Gastroesophageal sphincter (tissue), 4 donors: ENCODE data around the gene ADCY9. TPM values are rescaled to one million over a fixed set of nuclear protein-coding genes. Genes with fewer than 3 reads are reported as not detected.

ENCODE experiments used
- ATAC-seq: fragments of 150-250 bp; one replicate; pipeline ENCODE4 v1.9.1; 2016; ENCODE audit warnings: mild to moderate bottlenecking, moderate library complexity
- H3K27ac ChIP-seq, 4 donors: fragments of 200-600 bp; sonication (generic) in 3 of 4; 1 replicate in 3 of 4; 2 replicates in 1 of 4; pipeline ENCODE4 v1.5.1; 2016 to 2019
- H3K27me3 ChIP-seq: fragments of 200-600 bp; sonication (generic); one replicate; pipeline ENCODE4 v1.5.1; 2019
- H3K36me3 ChIP-seq, 2 donors: fragments of 200-600 bp; sonication (generic); one replicate each; pipeline ENCODE4 v1.5.1; 2019; ENCODE audit warnings: control low read depth in 1 of 2
- H3K4me1 ChIP-seq, 3 donors: fragments of 200-600 bp; sonication (generic); 1 replicate in 2 of 3; 2 replicates in 1 of 3; pipeline ENCODE4 v1.5.1; 2016 to 2019; ENCODE audit warnings: control low read depth in 2 of 3
- H3K4me3 ChIP-seq, 2 donors: fragments of 200-600 bp; sonication (generic); one replicate each; pipeline ENCODE4 v1.5.1; 2019; ENCODE audit warnings: mild to moderate bottlenecking in 1 of 2, moderate library complexity in 1 of 2
- H3K9me3 ChIP-seq, 3 donors: fragments of 200-600 bp; sonication (generic); one replicate each; pipeline ENCODE4 v1.5.1; 2017 to 2019; ENCODE audit warnings: control low read depth in 2 of 3
- CTCF ChIP-seq, 4 experiments: fragments of 200-600 bp in 2 of 4; fragments of 450-650 bp in 2 of 4; sonication (generic) in 1 of 4; IDR thresholded peaks; one replicate each; pipeline ENCODE4 v1.5.1; 2017 to 2019; ENCODE audit warnings: antibody characterized with exemption in 4 of 4, mild to moderate bottlenecking in 2 of 4, moderate library complexity in 2 of 4
- EP300 ChIP-seq: sonication (generic); formaldehyde crosslinking; IDR thresholded peaks from one replicate; pipeline ENCODE4 v1.6.1; 2017; ENCODE audit warnings: antibody characterized with exemption, mild to moderate bottlenecking
- POLR2A ChIP-seq, 2 donors: fragments of 450-650 bp; IDR thresholded peaks; one replicate each; pipeline ENCODE4 v1.6.1; 2017; ENCODE audit warnings: antibody characterized with exemption in 2 of 2, mild to moderate bottlenecking in 2 of 2, moderate library complexity in 1 of 2
- POLR2AphosphoS5 ChIP-seq: sonication (generic); formaldehyde crosslinking; IDR thresholded peaks from one replicate; pipeline ENCODE4 v1.6.1; 2017; ENCODE audit warnings: antibody characterized with exemption
- WGBS, 2 donors: methylation state at CpG; one replicate each; pipeline ENCODE4 v1.1.5; 2018; ENCODE audit warnings: low coverage in 1 of 2; 5-methylcytosine and 5-hydroxymethylcytosine counted together
- total RNA-seq, 4 donors: library from RNA; depleted of rRNA; stranded (reverse); fragments of >200 nt; gene quantifications; one replicate each; pipeline ENCODE4 v1.1.0, GENCODE V29; 2016

The ADCY9 gene
- total RNA-seq, 4 donors from 2014 or later, result 33.0 to 83.5 (median 43.4) TPM

GRCh38 chr16:4062212-4062802 lies 53.9 kb downstream of the ADCY9 start:
- H3K4me1 ChIP-seq, result peaks cover 0 to 6% (median 0%) of the 10 kb centered on the region in 3 donors
- no peak for ATAC-seq
- H3K9me3 ChIP-seq, result peaks cover 0 to 35% (median 0%) of the 10 kb centered on the region in 3 donors
- H3K36me3 ChIP-seq, result no peaks in the 10 kb centered on the region
- H3K27me3 ChIP-seq, result no peaks in the 10 kb centered on the region
- TF ChIP-seq EP300, result no peak
- no peak for TF ChIP-seq CTCF (IDR thresholded peaks at IDR 0.05)
- no peak for TF ChIP-seq POLR2A (IDR thresholded peaks at IDR 0.05)
- TF ChIP-seq POLR2AphosphoS5, result no peak
- H3K4me3 ChIP-seq, result no peak overlapping the region
- no peak overlapping the region for H3K27ac ChIP-seq

GRCh38 chr16:4060823-4061222 lies 55.4 kb downstream of the ADCY9 start:
- Histone ChIP-seq H3K4me1 (no peaks in the 10 kb centered on the region), H3K36me3 (no peaks in the 10 kb centered on the region), H3K9me3 (peaks cover 0 to 35% (median 0%) of the 10 kb centered on the region in 3 donors), H3K4me3 (no peak overlapping the region), H3K27me3 (no peaks in the 10 kb centered on the region), H3K27ac (no peak overlapping the region)
- no peak for ATAC-seq
- TF ChIP-seq POLR2AphosphoS5 (no peak), EP300 (no peak), CTCF (IDR thresholded peaks at IDR 0.05) (no peak), POLR2A (IDR thresholded peaks at IDR 0.05) (no peak)

- Histone ChIP-seq H3K9me3 (peaks cover 0 to 35% (median 0%) of the 10 kb centered on the region in 3 donors), H3K27ac (no peak overlapping the region), H3K4me3 (no peak overlapping the region), H3K36me3 (no peaks in the 10 kb centered on the region), H3K27me3 (no peaks in the 10 kb centered on the region), H3K4me1 (peaks cover 0 to 3% (median 0%) of the 10 kb centered on the region in 3 donors)
- no peak for ATAC-seq
- WGBS, 2 donors, result 67 to 80% methylated on average over 4 to 5 of the region's 7 CpGs
- TF ChIP-seq POLR2AphosphoS5, result no peak
Observed at GRCh38 chr16:4060009-4060408, 56.2 kb downstream of the ADCY9 start.

DNA sequence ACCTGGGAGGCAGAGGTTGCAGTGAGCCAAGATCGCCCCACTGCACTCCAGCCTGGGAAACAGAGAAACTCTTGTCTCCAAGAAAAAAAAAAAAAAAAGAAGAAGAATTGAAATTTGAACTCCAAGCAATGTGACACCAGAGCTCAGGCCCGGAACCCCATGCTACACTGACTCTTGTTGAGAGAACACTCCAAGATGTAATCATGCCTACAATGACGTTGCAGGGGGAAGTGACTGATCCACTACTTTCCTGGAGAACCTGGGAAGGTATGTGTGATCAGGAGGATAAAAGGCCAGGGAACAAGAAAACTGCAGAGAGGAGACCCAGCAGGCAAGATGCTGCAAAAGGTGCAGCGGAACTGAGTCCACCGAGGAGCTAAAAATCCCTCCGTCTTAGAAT lies 57.9 kb downstream of the ADCY9 start:
- Histone ChIP-seq H3K9me3 (peaks cover 0 to 29% (median 0%) of the 10 kb centered on the region in 3 donors), H3K27me3 (no peaks in the 10 kb centered on the region)
- no peak for TF ChIP-seq POLR2AphosphoS5
- TF ChIP-seq POLR2A (IDR thresholded peaks at IDR 0.05), result no peak
- no peak for TF ChIP-seq EP300

DNA sequence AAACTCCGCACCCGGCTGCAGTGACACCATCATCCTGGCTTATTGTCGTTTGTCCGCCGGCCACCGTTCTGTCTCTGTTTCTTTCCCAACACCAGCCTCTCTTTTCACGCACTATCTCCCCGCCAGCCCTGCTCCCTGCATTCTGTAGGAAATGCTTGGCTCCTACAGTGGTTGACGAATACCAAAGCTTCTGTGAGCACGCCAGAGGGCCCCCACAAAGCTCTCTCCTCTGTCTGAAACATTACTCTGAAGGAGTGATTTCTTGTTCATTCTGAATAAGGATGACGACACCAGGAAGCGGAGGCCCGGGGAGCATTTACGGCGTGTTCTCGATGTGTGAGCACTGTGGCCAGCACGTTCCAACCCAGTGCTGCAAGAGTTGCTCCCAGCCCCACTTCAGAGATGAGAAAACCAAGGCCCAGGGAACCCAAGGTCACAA lies 58.8 kb downstream of the ADCY9 start:
- no peak for TF ChIP-seq POLR2AphosphoS5
- no peak for TF ChIP-seq EP300
- TF ChIP-seq CTCF (IDR thresholded peaks at IDR 0.05), result no peak
- TF ChIP-seq POLR2A (IDR thresholded peaks at IDR 0.05), result no peak
- peaks cover 0 to 26% (median 0%) of the 10 kb centered on the region in 3 donors for H3K9me3 ChIP-seq
- peaks cover 3 to 28% (median 7%) of the 10 kb centered on the region in 3 donors for H3K4me1 ChIP-seq
- H3K27me3 ChIP-seq, result no peaks in the 10 kb centered on the region
- 88 to 89% methylated on average over 11 to 14 of the region's 17 CpGs for WGBS, 2 donors
- ATAC-seq, result no peak
- no peak overlapping the region for H3K4me3 ChIP-seq
- no peaks in the 10 kb centered on the region for H3K36me3 ChIP-seq
- no peak overlapping the region for H3K27ac ChIP-seq

More for the DNA sequence above, 57.9 kb downstream of the ADCY9 start:
- no peak overlapping the region for H3K27ac ChIP-seq
- H3K4me3 ChIP-seq, result no peak overlapping the region
- 69 to 86% methylated on average over 4 to 6 of the region's 6 CpGs for WGBS, 2 donors
- no peak for ATAC-seq
- no peaks in the 10 kb centered on the region for H3K36me3 ChIP-seq
- H3K4me1 ChIP-seq, result peaks cover 0 to 19% (median 4%) of the 10 kb centered on the region in 3 donors
